Stimulated activated CD4-positive, alpha-beta T cell treated with anti-CD3 and anti-CD28 coated beads, Interleukin-12 subunit alpha, Interleukin-12 subunit beta, amount 100 ng/mL, for 4 hours (primary cell): ENCODE results near the gene CADPS.
"Not testable (repeated sequence)": the region's sequence is repeated elsewhere in the genome, so short reads cannot be mapped to it uniquely, and the experiment has no call there.

Experiments used
- DNase-seq: peaks from one replicate; pipeline ENCODE4 v3.0.0-alpha.2; 2020

Gene CADPS

GRCh38 chr3:62585861-62586260 lies 289.4 kb downstream of the CADPS start:
- no peak for DNase-seq

- DNase-seq, result no peak
Measured at GRCh38 chr3:62584636-62585035, 290.6 kb downstream of the CADPS start.

GRCh38 chr3:62582495-62583172 lies 292.6 kb downstream of the CADPS start:
- no peak for DNase-seq

- DNase-seq, result not testable (repeated sequence)
Measured at GRCh38 chr3:62580485-62580884, 294.7 kb downstream of the CADPS start.

GRCh38 chr3:62577153-62577552 lies 298.1 kb downstream of the CADPS start:
- DNase-seq, result no peak

- no peak for DNase-seq
Measured at GRCh38 chr3:62574266-62574898, 300.8 kb downstream of the CADPS start.

- no peak for DNase-seq
Measured at GRCh38 chr3:62571916-62572315, 303.3 kb downstream of the CADPS start.

- no peak for DNase-seq
Measured at GRCh38 chr3:62570888-62571287, 304.3 kb downstream of the CADPS start.

GRCh38 chr3:62569609-62570008 lies 305.6 kb downstream of the CADPS start:
- DNase-seq, result no peak

GRCh38 chr3:62567097-62568021 lies 307.9 kb downstream of the CADPS start:
- DNase-seq, result no peak

- DNase-seq, result no peak
Measured at GRCh38 chr3:62566022-62566557, 309.1 kb downstream of the CADPS start.

- DNase-seq, result no peak
Measured at GRCh38 chr3:62562596-62562995, 312.6 kb downstream of the CADPS start.

- DNase-seq, result no peak
Measured at GRCh38 chr3:62562017-62562416, 313.2 kb downstream of the CADPS start.

- DNase-seq, result no peak
Measured at GRCh38 chr3:62559831-62560445, 315.3 kb downstream of the CADPS start.

- no peak for DNase-seq
Measured at GRCh38 chr3:62558549-62559112, 316.6 kb downstream of the CADPS start.

- DNase-seq, result no peak
Measured at GRCh38 chr3:62557983-62558382, 317.2 kb downstream of the CADPS start.

GRCh38 chr3:62557450-62557849 lies 317.8 kb downstream of the CADPS start:
- DNase-seq, result no peak

- no peak for DNase-seq
Measured at GRCh38 chr3:62556121-62556815, 318.9 kb downstream of the CADPS start.

GRCh38 chr3:62554264-62554799 lies 320.9 kb downstream of the CADPS start:
- DNase-seq, result no peak

GRCh38 chr3:62553811-62554210 lies 321.4 kb downstream of the CADPS start:
- no peak for DNase-seq

GRCh38 chr3:62551556-62551955 lies 323.7 kb downstream of the CADPS start:
- no peak for DNase-seq

GRCh38 chr3:62550439-62550838 lies 324.8 kb downstream of the CADPS start:
- no peak for DNase-seq
